NT2/D1 (cell line): ENCODE data around the gene ZNF467.

ENCODE experiments used
- DNase-seq: peaks from one replicate; pipeline ENCODE4 v3.0.0-alpha.2; 2011; ENCODE audit warnings: low read depth, low spot score
- H3K27me3 ChIP-seq: 2 replicates; pipeline ENCODE4 v1.6.0; 2011; ENCODE audit warnings: mild to moderate bottlenecking; ENCODE audit not compliant: insufficient read length, insufficient read depth
- H3K36me3 ChIP-seq: 2 replicates; pipeline ENCODE4 v1.6.1; 2011; ENCODE audit warnings: mild to moderate bottlenecking, low read length, mixed read lengths; ENCODE audit not compliant: insufficient read depth, insufficient read length
- H3K4me1 ChIP-seq: 2 replicates; pipeline ENCODE4 v1.5.1; 2011; ENCODE audit not compliant: insufficient read depth, insufficient read length
- H3K4me3 ChIP-seq: 2 replicates; pipeline ENCODE4 v1.5.1; 2011; ENCODE audit warnings: low read depth; ENCODE audit not compliant: insufficient read length
- H3K9ac ChIP-seq: 2 replicates; pipeline ENCODE4 v1.6.0; 2011; ENCODE audit warnings: low read depth; ENCODE audit not compliant: insufficient read length
- H3K9me3 ChIP-seq: 2 replicates; pipeline ENCODE4 v1.5.1; 2011; ENCODE audit warnings: mild to moderate bottlenecking, low read length; ENCODE audit not compliant: insufficient read depth
- SUZ12 ChIP-seq: IDR thresholded peaks from 2 replicates; pipeline ENCODE4 v1.6.1; 2011; ENCODE audit not compliant: insufficient read length, insufficient read depth; ENCODE audit errors: extremely low read depth
- YY1 ChIP-seq: IDR thresholded peaks from 2 replicates; pipeline ENCODE4 v1.6.1; 2011; ENCODE audit not compliant: insufficient read length, insufficient read depth
- ZNF274 ChIP-seq: IDR thresholded peaks from 2 replicates; pipeline ENCODE4 v1.6.1; 2011; ENCODE audit warnings: mild to moderate bottlenecking, low read depth, low read length

The ZNF467 gene

GRCh38 chr7:149732611-149733010 is 40.8 kb downstream of the ZNF467 start:
- Histone ChIP-seq H3K36me3 (peaks cover 69% of the 10 kb centered on the region), H3K27me3 (no peaks in the 10 kb centered on the region), H3K9me3 (no peaks in the 10 kb centered on the region), H3K4me1 (peaks cover 5% of the 10 kb centered on the region), H3K4me3 (no peak overlapping the region), H3K9ac (no peak overlapping the region)
- TF ChIP-seq SUZ12 (no peak), ZNF274 (no peak), YY1 (no peak)
- no peak for DNase-seq

- Histone ChIP-seq H3K9ac (no peak overlapping the region), H3K9me3 (no peaks in the 10 kb centered on the region), H3K36me3 (peaks cover 73% of the 10 kb centered on the region), H3K4me1 (peaks cover 5% of the 10 kb centered on the region), H3K27me3 (no peaks in the 10 kb centered on the region), H3K4me3 (no peak overlapping the region)
- no peak for DNase-seq
- TF ChIP-seq YY1: no peak
- no peak for TF ChIP-seq SUZ12
- no peak for TF ChIP-seq ZNF274
Observed at GRCh38 chr7:149732111-149732561, 41.3 kb downstream of the ZNF467 start.

GRCh38 chr7:149731207-149731955 is 42.0 kb downstream of the ZNF467 start:
- Histone ChIP-seq H3K36me3 (peaks cover 79% of the 10 kb centered on the region), H3K9ac (no peak overlapping the region), H3K27me3 (no peaks in the 10 kb centered on the region), H3K4me1 (peaks cover 5% of the 10 kb centered on the region), H3K4me3 (no peak overlapping the region), H3K9me3 (no peaks in the 10 kb centered on the region)
- TF ChIP-seq SUZ12 (no peak), YY1 (no peak), ZNF274 (no peak)
- DNase-seq: no peak

GRCh38 chr7:149729983-149730801 is 43.2 kb downstream of the ZNF467 start:
- Histone ChIP-seq H3K27me3 (no peaks in the 10 kb centered on the region), H3K9me3 (no peaks in the 10 kb centered on the region), H3K9ac (peak overlapping the region; percentile 17), H3K4me1 (peaks cover 3% of the 10 kb centered on the region), H3K4me3 (no peak overlapping the region), H3K36me3 (peaks cover 90% of the 10 kb centered on the region)
- no peak for TF ChIP-seq SUZ12
- TF ChIP-seq ZNF274: no peak
- TF ChIP-seq YY1: no peak
- no peak for DNase-seq

- H3K36me3 ChIP-seq: peaks cover 94% of the 10 kb centered on the region
- no peak overlapping the region for H3K9ac ChIP-seq
Observed at GRCh38 chr7:149729586-149729982, 43.8 kb downstream of the ZNF467 start.

GRCh38 chr7:149728491-149729375 is 44.7 kb downstream of the ZNF467 start:
- peaks cover 94% of the 10 kb centered on the region for H3K36me3 ChIP-seq
- no peak for DNase-seq
- no peak overlapping the region for H3K4me3 ChIP-seq
- peaks cover 12% of the 10 kb centered on the region for H3K4me1 ChIP-seq
- H3K9me3 ChIP-seq: no peaks in the 10 kb centered on the region
- no peak for TF ChIP-seq ZNF274
- no peak for TF ChIP-seq YY1
- TF ChIP-seq SUZ12: no peak
- H3K9ac ChIP-seq: no peak overlapping the region
- H3K27me3 ChIP-seq: no peaks in the 10 kb centered on the region

More at GRCh38 chr7:149729586-149729982, 43.8 kb downstream of the ZNF467 start:
- no peak for TF ChIP-seq SUZ12
- no peak for TF ChIP-seq YY1
- no peak for TF ChIP-seq ZNF274
- H3K4me3 ChIP-seq: no peak overlapping the region
- DNase-seq: no peak
- no peaks in the 10 kb centered on the region for H3K27me3 ChIP-seq
- H3K9me3 ChIP-seq: no peaks in the 10 kb centered on the region
- peaks cover 5% of the 10 kb centered on the region for H3K4me1 ChIP-seq
